Glomerular endothelial cell (primary cell): Measurements from ENCODE around the gene TNP2. TPM values are rescaled to one million over a fixed set of nuclear protein-coding genes. Genes with fewer than 3 reads are reported as not detected.

Source experiments
- DNase-seq: peaks from one replicate; pipeline ENCODE4 v3.0.0-alpha.2; 2011; ENCODE audit warnings: low read depth, low spot score; ENCODE audit errors: extremely low read depth
- total RNA-seq: library from RNA; depleted of rRNA; stranded (reverse); fragments of >200 nt; gene quantifications from 2 replicates; pipeline ENCODE4 v1.2.3, GENCODE V29; 2015

The TNP2 gene
- total RNA-seq, 1 donor from 2014 or later: not detected

DNA sequence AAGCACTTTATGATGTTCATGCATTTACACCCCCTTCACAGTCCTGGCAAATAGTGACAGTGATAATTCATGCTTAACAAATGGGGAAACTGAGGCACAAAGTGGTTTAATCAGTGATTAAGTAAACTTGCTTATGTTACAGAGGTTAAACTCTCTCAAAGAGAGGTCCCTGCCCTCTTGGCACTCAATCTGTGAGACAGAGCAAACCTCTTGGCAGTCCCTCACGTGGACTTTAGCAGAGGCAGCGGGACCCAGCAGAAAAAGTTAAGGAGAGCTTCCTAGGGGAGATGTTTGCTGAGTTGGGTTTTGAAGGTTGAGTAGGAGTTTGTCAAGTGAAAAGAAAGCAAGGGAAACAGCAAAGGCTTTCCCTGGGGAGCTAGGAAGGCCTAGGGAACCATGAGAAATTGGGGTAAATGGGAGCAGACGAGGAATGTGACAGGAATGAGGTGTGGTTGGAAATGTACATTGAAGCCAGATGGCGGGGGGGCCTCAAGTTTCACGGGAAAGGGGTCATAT is 23.8 kb downstream of the TNP2 start:
- DNase-seq: no peak

DNA sequence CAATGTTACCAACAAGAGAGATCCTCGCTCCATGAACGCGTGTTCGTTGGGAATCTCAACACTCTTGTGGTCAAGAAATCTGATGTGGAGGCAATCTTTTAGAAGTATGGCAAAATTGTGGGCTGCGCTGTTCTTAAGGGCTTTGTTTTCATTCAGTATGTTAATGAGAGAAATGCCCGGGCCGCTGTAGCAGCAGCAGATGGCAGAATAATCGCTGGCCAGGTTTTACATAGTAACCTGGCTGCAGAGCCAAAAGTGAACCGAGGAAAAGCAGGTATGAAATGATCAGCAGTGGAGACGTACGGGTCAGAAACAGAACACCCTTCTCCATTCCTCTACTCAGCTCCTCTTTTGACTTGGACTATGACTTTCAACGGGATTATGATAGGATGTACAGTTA is 26.5 kb downstream of the TNP2 start:
- DNase-seq: no peak

DNA sequence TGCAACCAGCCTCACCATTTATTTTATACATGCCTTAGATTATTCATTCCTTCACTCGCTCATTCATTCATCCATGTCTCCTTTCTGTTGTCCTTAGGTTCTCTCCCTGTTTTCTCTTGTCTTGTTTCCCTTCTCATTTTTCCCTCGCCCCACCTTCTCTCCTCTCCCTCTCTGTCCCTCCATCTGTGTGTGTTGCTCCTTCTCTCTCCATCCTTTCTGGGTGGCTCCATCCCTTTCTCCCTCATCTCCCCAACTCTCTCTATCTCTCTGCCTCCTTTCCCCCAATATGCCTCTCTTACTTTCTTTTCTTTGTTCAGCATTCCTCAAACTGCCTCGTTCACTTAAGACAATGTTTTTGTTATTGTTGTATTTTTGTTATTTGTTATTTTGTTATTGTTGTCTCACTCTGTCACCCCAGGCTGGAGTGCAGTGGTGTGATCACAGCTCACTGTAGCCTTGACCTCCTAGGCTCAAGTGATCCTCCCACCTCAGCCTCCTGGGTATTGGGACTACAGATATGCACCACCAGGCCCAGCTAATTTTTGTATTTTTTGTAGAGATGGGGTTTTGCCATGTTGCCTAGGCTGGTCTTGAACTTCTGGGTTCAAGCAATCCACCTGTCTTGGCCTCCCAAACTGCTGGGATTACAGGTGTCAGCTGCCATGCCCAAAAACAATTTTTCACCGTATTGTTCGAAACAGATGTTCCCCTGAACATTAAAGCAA is 27.5 kb downstream of the TNP2 start:
- no peak for DNase-seq

DNA sequence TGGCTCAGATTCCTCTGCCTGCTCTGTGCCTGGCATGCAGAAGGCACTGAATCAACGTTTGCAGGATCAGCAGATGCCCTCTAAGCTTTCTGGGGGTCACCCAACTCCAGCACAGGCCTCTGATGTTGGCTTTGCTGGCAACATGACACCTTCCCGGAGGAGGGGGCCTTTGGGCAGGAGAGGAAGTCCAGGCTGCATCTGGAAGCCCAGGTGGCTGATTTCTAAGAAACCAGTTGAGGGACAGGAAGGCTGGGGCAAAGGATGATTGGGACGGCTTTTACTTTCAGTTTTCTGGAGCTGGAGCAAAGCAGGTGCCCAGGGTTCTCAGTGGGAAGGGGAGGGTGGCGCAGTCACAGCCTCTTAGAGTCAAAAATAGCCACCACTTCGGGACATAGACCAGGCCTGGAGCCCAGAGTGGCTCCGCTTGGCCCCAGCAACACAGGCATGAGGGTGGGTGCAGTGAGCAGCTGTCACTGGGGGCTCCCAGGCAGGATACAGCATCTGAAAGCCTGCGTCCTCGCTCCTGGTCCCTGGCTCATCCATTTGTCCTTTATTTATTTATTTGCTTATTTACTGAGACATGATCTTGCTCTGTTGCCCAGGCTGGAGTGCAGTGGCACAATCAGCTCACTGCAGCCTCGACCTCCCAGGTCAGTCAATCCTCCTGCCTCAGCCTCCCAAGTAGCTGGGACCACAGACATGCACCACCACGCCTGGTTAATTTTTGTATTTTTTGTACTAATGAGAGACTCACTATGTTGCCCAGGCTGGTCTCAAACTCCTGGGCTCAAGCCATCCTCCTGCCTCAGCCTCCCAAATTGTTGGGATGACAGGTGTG is 28.3 kb downstream of the TNP2 start:
- no peak for DNase-seq

- DNase-seq: no peak
Measured at GRCh38 chr16:11239644-11240632, 29.2 kb downstream of the TNP2 start.

DNA sequence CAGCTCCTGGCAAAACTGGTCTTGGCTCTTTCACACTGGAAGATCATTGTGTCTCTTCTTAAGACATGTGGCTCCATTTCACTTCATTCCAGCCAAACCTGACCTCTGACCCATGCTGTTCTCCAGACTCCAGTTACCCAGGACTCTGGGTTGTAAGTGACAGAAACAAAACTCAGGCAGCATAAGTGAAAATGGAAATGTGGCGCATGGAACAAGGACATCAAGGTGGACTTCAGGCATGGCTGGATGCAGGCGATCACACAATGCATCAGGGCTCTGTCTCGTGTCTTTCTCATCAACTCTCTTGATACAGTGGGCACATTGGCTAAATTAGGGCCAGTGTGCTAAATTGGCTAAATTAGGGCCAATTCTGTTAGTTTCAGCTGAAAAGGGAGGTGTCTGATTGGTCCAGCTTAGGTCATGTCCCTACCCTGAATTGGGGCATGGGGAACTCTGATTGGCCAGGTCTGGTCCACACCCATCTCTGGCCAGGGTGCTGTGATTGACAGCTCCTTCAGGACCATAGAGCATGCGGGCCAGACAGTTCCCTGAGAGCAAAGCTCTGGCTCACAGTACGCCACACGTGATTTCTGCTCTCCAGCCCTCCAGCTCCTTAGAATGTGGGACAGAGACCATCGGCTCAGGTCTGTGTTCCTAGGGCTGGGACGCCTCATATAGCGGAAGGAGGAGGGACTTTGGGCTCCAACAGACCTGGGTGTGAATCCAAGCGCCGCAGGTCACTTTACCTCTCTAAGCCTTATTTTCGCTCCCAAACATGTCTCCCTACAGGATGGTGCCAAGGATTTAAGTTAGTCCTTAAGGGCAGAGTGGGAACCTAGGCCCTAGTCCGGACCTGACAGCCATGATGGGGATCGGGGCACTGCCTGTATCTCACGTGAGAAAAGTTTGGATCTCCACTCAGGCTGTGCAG is 30.6 kb downstream of the TNP2 start:
- no peak for DNase-seq

DNA sequence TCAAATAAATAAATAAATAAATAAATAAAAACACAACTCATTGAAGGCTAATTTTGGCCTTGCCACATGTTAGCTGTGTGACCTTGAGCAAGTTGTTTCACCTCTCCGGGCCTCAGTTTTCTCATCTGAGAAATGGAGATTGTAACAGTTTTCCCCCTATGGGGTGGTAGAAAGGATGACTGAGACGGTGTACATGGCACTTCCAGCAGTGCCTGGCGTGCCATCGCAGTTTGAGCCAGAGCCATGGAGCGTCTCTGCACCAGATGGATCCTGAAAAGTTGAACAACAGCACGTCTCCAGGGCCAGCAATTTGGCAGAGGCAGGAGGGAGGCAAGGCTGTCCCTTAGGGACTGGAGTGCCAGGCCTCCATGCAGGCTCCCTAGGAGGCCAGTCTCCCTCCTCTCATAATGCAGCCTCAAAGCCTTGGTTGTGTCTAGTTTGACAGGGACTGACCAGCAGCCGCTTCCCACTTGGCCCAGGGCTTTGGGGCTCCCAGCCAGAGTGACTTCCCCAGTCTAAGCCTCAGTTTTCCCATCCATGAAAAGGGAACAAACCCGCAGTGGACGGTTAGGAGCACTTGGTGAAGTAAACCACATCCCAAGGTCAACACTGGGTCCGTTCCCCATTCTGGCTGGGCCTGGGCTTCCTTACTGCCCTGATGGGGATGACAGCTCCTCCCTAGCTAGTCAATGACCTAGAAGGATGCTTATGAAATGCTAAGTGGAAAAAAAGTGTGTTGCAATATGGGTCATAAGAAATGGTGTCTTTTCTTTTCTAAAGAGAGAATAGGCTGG is 32.5 kb downstream of the TNP2 start:
- no peak for DNase-seq

DNA sequence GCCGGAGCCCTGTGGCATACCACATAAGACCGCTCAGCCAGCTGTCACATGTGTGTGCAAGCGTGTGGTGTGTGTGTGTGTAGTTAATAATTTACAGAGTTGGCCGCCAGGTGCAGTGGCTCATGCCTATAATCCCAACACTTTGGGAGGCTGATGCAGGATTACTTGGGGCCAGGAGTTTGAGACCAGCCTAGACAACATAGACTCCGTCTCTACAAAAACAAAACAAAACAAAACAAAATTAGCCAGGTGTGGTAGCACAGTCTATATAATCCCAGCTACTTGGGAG is 33.5 kb downstream of the TNP2 start:
- no peak for DNase-seq

GRCh38 chr16:11234884-11235702 is 34.0 kb downstream of the TNP2 start:
- DNase-seq: no peak

- DNase-seq: no peak
Measured at GRCh38 chr16:11233727-11234376, 35.3 kb downstream of the TNP2 start.

GRCh38 chr16:11232852-11233726 is 36.0 kb downstream of the TNP2 start:
- DNase-seq: no peak

GRCh38 chr16:11232302-11232851 is 36.7 kb downstream of the TNP2 start:
- DNase-seq: no peak

GRCh38 chr16:11231367-11231970 is 37.7 kb downstream of the TNP2 start:
- DNase-seq: no peak

- DNase-seq: no peak
Measured at GRCh38 chr16:11229906-11230305, 39.2 kb downstream of the TNP2 start.

- no peak for DNase-seq
Measured at GRCh38 chr16:11229432-11229831, 39.7 kb downstream of the TNP2 start.
